HepG2 (cell line): Measurements from ENCODE around the gene TTN. TPM values are rescaled to one million over a fixed set of nuclear protein-coding genes. Genes with fewer than 3 reads are reported as not detected.

ENCODE experiments used
- ATAC-seq: fragments of 200-7000 bp; cut with Tn5 transposase; 3 replicates; pipeline ENCODE4 v1.9.1; 2020; ENCODE audit warnings: mild to moderate bottlenecking, moderate library complexity
- BruUV-seq: library from RNA; stranded (reverse); fragments of 400-500 nt; replicated peaks from 2 replicates; lab custom pipeline; 2021; lab: Mats Ljungman, UMichigan
- CTCF ChIA-PET: fragments of 300-600 bp; formaldehyde crosslinking; extraction: SDS; loops from one replicate; lab custom pipeline; 2021; ENCODE audit warnings: low total read pairs, inconsistent platforms, low intra/inter-chr PET ratio; lab: Yijun Ruan, JAX
- POLR2A ChIA-PET: fragments of 350-600 bp; sonication (Branson Sonifier 250); formaldehyde crosslinking; loops from one replicate; lab custom pipeline; 2020; ENCODE audit warnings: antibody characterized with exemption, inconsistent platforms; lab: Yijun Ruan, JAX
- DNase-seq: peaks from one replicate; pipeline ENCODE4 v3.0.0-alpha.2; 2015; ENCODE audit warnings: low spot score
- FAIRE-seq: peaks from 3 replicates; lab custom pipeline; 2011; peaks lifted over from hg19 to GRCh38; lab: Jason Lieb, UNC
- H2AFZ ChIP-seq: one replicate; pipeline ENCODE4 v1.6.1; 2011; ENCODE audit warnings: low read length, inconsistent platforms
- H3K27ac ChIP-seq: fragments of 300-600 bp; 3 replicates; pipeline ENCODE4 v1.8.0; 2011; ENCODE audit warnings: mixed run types, mild to moderate bottlenecking, mixed read lengths, low read length, inconsistent platforms; ENCODE audit not compliant: insufficient read depth; ENCODE audit errors: extremely low read length
- H3K27me3 ChIP-seq, 2 experiments: fragments of 200-600 bp in 1 of 2; 2 replicates in 1 of 2; 3 replicates in 1 of 2; pipeline versions ENCODE4 v1.6.0 to v1.8.0; 2011; ENCODE audit warnings: low read length in 2 of 2, mild to moderate bottlenecking in 2 of 2, moderate library complexity in 2 of 2, inconsistent platforms in 1 of 2; ENCODE audit not compliant: insufficient read depth in 2 of 2, control insufficient read depth in 1 of 2
- H3K36me3 ChIP-seq, 2 experiments: fragments of 200-600 bp in 1 of 2; replicated peaks in 1 of 2; 2 replicates in 1 of 2; 3 replicates in 1 of 2; pipeline versions ENCODE4 v1.5.1 to v1.8.0; 2011; ENCODE audit warnings: low read length in 2 of 2, inconsistent platforms in 1 of 2; ENCODE audit not compliant: insufficient read depth in 2 of 2, control insufficient read depth in 1 of 2
- H3K4me1 ChIP-seq: 2 replicates; pipeline ENCODE4 v1.5.1; 2012; ENCODE audit warnings: low read length, inconsistent platforms; ENCODE audit not compliant: insufficient read depth
- H3K4me2 ChIP-seq: 2 replicates; pipeline ENCODE4 v1.6.0; 2011; ENCODE audit warnings: low read depth, low read length, inconsistent platforms
- H3K4me3 ChIP-seq, 3 experiments: fragments of 200-600 bp in 1 of 3; sonication (generic), shearing (Covaris generic) in 1 of 3; replicated peaks in 1 of 3; 2 replicates each; pipeline ENCODE4 v1.5.1; 2011 to 2016; ENCODE audit warnings: low read length in 3 of 3, inconsistent platforms in 2 of 3, low read depth in 2 of 3, mild to moderate bottlenecking in 2 of 3, control low read depth in 1 of 3, mixed read lengths in 1 of 3; ENCODE audit not compliant: insufficient read depth in 1 of 3
- H3K79me2 ChIP-seq: one replicate; pipeline ENCODE4 v1.6.1; 2011; ENCODE audit warnings: low read length, inconsistent platforms; ENCODE audit not compliant: insufficient read depth
- H3K9ac ChIP-seq: 2 replicates; pipeline ENCODE4 v1.6.0; 2011; ENCODE audit warnings: mild to moderate bottlenecking, low read depth, low read length, inconsistent platforms; ENCODE audit not compliant: insufficient read depth
- H3K9me3 ChIP-seq: 2 replicates; pipeline ENCODE4 v1.5.1; 2012; ENCODE audit warnings: mild to moderate bottlenecking, low read length
- H4K20me1 ChIP-seq: 2 replicates; pipeline ENCODE4 v1.6.0; 2011; ENCODE audit warnings: inconsistent platforms, mild to moderate bottlenecking, low read length, moderate library complexity; ENCODE audit not compliant: insufficient read depth
- HHEX ChIP-seq: IDR thresholded peaks from 2 replicates; pipeline ENCODE4 v1.6.1; 2016; ENCODE audit warnings: control low read depth
- IKZF4 ChIP-seq: sonication (generic); formaldehyde crosslinking; IDR thresholded peaks from 2 replicates; pipeline ENCODE4 v1.5.1; 2020; ENCODE audit warnings: borderline replicate concordance, mild to moderate bottlenecking, low read depth, missing genetic modification reagents; ENCODE audit errors: not compliant biosample characterization
- ONECUT2 ChIP-seq: sonication (generic); formaldehyde crosslinking; IDR thresholded peaks from 2 replicates; pipeline ENCODE4 v1.4.0; 2020; ENCODE audit warnings: missing genetic modification reagents
- RERE ChIP-seq: IDR thresholded peaks from 2 replicates; pipeline ENCODE4 v1.6.1; 2016; ENCODE audit warnings: low read depth, missing genetic modification reagents, missing compliant biosample characterization
- RFX3 ChIP-seq: IDR thresholded peaks from 2 replicates; pipeline ENCODE4 v1.6.1; 2016; ENCODE audit warnings: missing biosample characterization, missing genetic modification reagents
- XRCC5 ChIP-seq: fragments of 200-400 bp; formaldehyde crosslinking; optimal IDR thresholded peaks from 2 replicates; pipeline ENCODE3; 2017; ENCODE audit warnings: mild to moderate bottlenecking, low read length
- ZBED4 ChIP-seq: sonication (generic); formaldehyde crosslinking; IDR thresholded peaks from 2 replicates; pipeline ENCODE4 v1.4.0; 2020; ENCODE audit warnings: missing genetic modification reagents, borderline replicate concordance
- ZFP1 ChIP-seq: IDR thresholded peaks from 2 replicates; pipeline ENCODE4 v1.6.1; 2016
- ZNF33A ChIP-seq: sonication (generic); formaldehyde crosslinking; IDR thresholded peaks from 2 replicates; pipeline ENCODE4 v1.5.1; 2020; ENCODE audit warnings: missing genetic modification reagents, mild to moderate bottlenecking, moderate library complexity, borderline replicate concordance
- ZNF432 ChIP-seq: sonication (generic); formaldehyde crosslinking; IDR thresholded peaks from 2 replicates; pipeline ENCODE4 v1.5.0; 2020; ENCODE audit warnings: missing genetic modification reagents, mild to moderate bottlenecking, borderline replicate concordance
- ZNF550 ChIP-seq: sonication (generic); formaldehyde crosslinking; IDR thresholded peaks from 2 replicates; pipeline ENCODE4 v1.4.0; 2020; ENCODE audit warnings: mild to moderate bottlenecking, missing genetic modification reagents, borderline replicate concordance
- ZNF75D ChIP-seq: sonication (generic); formaldehyde crosslinking; IDR thresholded peaks from 2 replicates; pipeline ENCODE4 v1.8.1; 2023; ENCODE audit warnings: missing genetic modification reagents, mild to moderate bottlenecking, borderline replicate concordance
- ZNF792 ChIP-seq: IDR thresholded peaks from 2 replicates; pipeline ENCODE4 v1.6.1; 2016
- WGBS: methylation state at CpG from one replicate; pipeline ENCODE4 v1.1.6; 2017; ENCODE audit warnings: low lambda C conversion rate; 5-methylcytosine and 5-hydroxymethylcytosine counted together
- in situ Hi-C: cut with HindIII; loops from 2 replicates; pipeline ENCODE4 v1.10.0; 2017; ENCODE audit warnings: low pct_unique_long_range_greater_than_20kb; ENCODE audit not compliant: extremely low pct_ligation_motif_present
- intact Hi-C: fragments of 100-400 bp; cut with micrococcal nuclease; formaldehyde crosslinking; loops from one replicate; pipeline ENCODE4 v1.10.0; 2022; ENCODE audit not compliant: unreplicated experiment
- polyA plus RNA-seq, 8 experiments: library from polyadenylated mRNA; depleted of rRNA in 3 of 8; stranded (reverse) in 7 of 8; unstranded in 1 of 8; fragments of >200 nt; fragmentation: Illumina TruSeq in 4 of 8; extraction: Trizol in 4 of 8; gene quantifications; 2 replicates each; pipeline versions ENCODE4 v1.2.1 to v1.2.3, GENCODE V29; 2011 to 2016; ENCODE audit warnings: low read depth in 4 of 8, missing spikeins in 1 of 8, mixed read lengths in 1 of 8; ENCODE audit not compliant: insufficient read depth in 1 of 8
- total RNA-seq, 5 experiments: library from RNA; depleted of rRNA; stranded (reverse); fragments of >200 nt; fragmentation: Illumina TruSeq; extraction: Trizol; gene quantifications; 2 replicates each; pipeline ENCODE4 v1.2.3, GENCODE V29; 2016; ENCODE audit warnings: low read depth in 1 of 5
- TF ChIP-seq, protein P1 (sequence below): sonication (generic); formaldehyde crosslinking; IDR thresholded peaks from 2 replicates; pipeline ENCODE4 v1.4.0; 2020; ENCODE audit warnings: missing genetic modification reagents

TTN gene
- total and polyA plus RNA-seq, 2 of the 13 experiments (the other 11 are each of a cell fraction or from before 2014, with no cell fraction given): under 0.01 TPM

- no peaks in the 10 kb centered on the region for H3K9me3 ChIP-seq
- ATAC-seq (no peak), FAIRE-seq (no peak), DNase-seq (no peak)
- no peak overlapping the region for H3K9ac ChIP-seq
- WGBS: 49% methylated on average over 7 of the region's 7 CpGs
- no peaks in the 10 kb centered on the region for H3K4me1 ChIP-seq
- H3K36me3 ChIP-seq: no peaks in the 10 kb centered on the region
- H3K4me2 ChIP-seq: no peak overlapping the region
- BruUV-seq: no TSS peak
- no peak overlapping the region for H3K4me3 ChIP-seq
- CTCF ChIA-PET: no interaction called here
- no peak overlapping the region for H3K27ac ChIP-seq
- H3K27me3 ChIP-seq: 0 out of 5 replicates have a peak, but pooled peaks cover 0 to 3% of the 10 kb centered on the region in 2 experiments
- POLR2A ChIA-PET: no interaction called here
- H2AFZ ChIP-seq: no peak overlapping the region
- no peaks in the 10 kb centered on the region for H4K20me1 ChIP-seq
- intact Hi-C loops (no loop called here), in situ Hi-C loops (no loop called here)
- no peaks in the 10 kb centered on the region for H3K79me2 ChIP-seq
- TF ChIP-seq ZNF792 (CRISPR knock-in tag): no peak
- TF ChIP-seq RFX3 (CRISPR knock-in tag): no peak
- no peak for TF ChIP-seq ONECUT2 (CRISPR knock-in tag)
- TF ChIP-seq ZBED4 (CRISPR knock-in tag): no peak
- TF ChIP-seq ZNF432: no peak
- no peak for TF ChIP-seq RERE (CRISPR knock-in tag)
- no peak for TF ChIP-seq ZNF550
- TF ChIP-seq ZNF75D: no peak
- TF ChIP-seq, protein P1, sequence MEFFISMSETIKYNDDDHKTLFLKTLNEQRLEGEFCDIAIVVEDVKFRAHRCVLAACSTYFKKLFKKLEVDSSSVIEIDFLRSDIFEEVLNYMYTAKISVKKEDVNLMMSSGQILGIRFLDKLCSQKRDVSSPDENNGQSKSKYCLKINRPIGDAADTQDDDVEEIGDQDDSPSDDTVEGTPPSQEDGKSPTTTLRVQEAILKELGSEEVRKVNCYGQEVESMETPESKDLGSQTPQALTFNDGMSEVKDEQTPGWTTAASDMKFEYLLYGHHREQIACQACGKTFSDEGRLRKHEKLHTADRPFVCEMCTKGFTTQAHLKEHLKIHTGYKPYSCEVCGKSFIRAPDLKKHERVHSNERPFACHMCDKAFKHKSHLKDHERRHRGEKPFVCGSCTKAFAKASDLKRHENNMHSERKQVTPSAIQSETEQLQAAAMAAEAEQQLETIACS (CRISPR knock-in tag): no peak
- no peak for TF ChIP-seq ZNF33A
- no peak for TF ChIP-seq ZFP1 (CRISPR knock-in tag)
- no peak for TF ChIP-seq XRCC5
- no peak for TF ChIP-seq HHEX (CRISPR knock-in tag)
- no peak for TF ChIP-seq IKZF4 (CRISPR knock-in tag)
These were observed 25.0 kb downstream of the TTN start for GRCh38 chr2:178782236-178782635.
